Uterus (tissue), 4 donors: ENCODE measurements around the gene DTHD1. TPM values are rescaled to one million over a fixed set of nuclear protein-coding genes. Genes with fewer than 3 reads are reported as not detected.

Experiments used
- DNase-seq, 2 donors: peaks; one replicate each; pipeline ENCODE4 v3.0.0-alpha.2; 2019 to 2020
- H3K27ac ChIP-seq, 2 donors: fragments of 200-600 bp; sonication (generic); 1 replicate in 1 of 2; 2 replicates in 1 of 2; pipeline ENCODE4 v1.5.1; 2016 to 2018
- H3K27me3 ChIP-seq, 2 donors: fragments of 200-600 bp; sonication (generic); one replicate each; pipeline ENCODE4 v1.5.1; 2018 to 2019; ENCODE audit warnings: control low read depth in 1 of 2
- H3K36me3 ChIP-seq, 2 donors: fragments of 200-600 bp; sonication (generic); one replicate each; pipeline ENCODE4 v1.5.1; 2019; ENCODE audit warnings: control low read depth in 1 of 2
- H3K4me1 ChIP-seq, 2 donors: fragments of 200-600 bp; sonication (generic); one replicate each; pipeline ENCODE4 v1.5.1; 2018 to 2019; ENCODE audit warnings: control low read depth in 1 of 2
- H3K4me3 ChIP-seq, 2 donors: fragments of 200-600 bp; sonication (generic); 1 replicate in 1 of 2; 2 replicates in 1 of 2; pipeline ENCODE4 v1.5.1; 2018 to 2019; ENCODE audit warnings: mild to moderate bottlenecking in 1 of 2
- H3K9me3 ChIP-seq, 2 donors: fragments of 200-600 bp; sonication (generic); one replicate each; pipeline ENCODE4 v1.5.1; 2019; ENCODE audit warnings: control low read depth in 1 of 2
- POLR2A ChIP-seq, 2 donors: fragments of 450-650 bp; IDR thresholded peaks; one replicate each; pipeline ENCODE4 v1.6.1; 2016; ENCODE audit warnings: antibody characterized with exemption in 2 of 2, mild to moderate bottlenecking in 1 of 2, moderate library complexity in 1 of 2
- intact Hi-C: fragments of 100-400 bp; cut with DNase I; formaldehyde crosslinking; loops from one replicate; pipeline ENCODE4 v1.15.1; 2023; ENCODE audit warnings: low total_unique reads
- total RNA-seq, 4 donors: library from RNA; depleted of rRNA in 3 of 4; stranded (reverse); fragments of >200 nt in 3 of 4; gene quantifications; one replicate each; pipeline versions ENCODE4 v1.1.0 to v1.2.4, GENCODE V29; 2014 to 2023
- TF ChIP-seq, protein P1 (sequence below), 4 experiments: fragments of 200-600 bp in 2 of 4; fragments of 450-650 bp in 2 of 4; sonication (generic) in 2 of 4; IDR thresholded peaks; one replicate each; pipeline ENCODE4 v1.5.1; 2016 to 2019; ENCODE audit warnings: antibody characterized with exemption in 4 of 4, mild to moderate bottlenecking in 2 of 4, moderate library complexity in 1 of 4
- donor health status: DM: yes; HTN: yes; CAD: no.

The DTHD1 gene
- total RNA-seq, 4 donors from 2014 or later, result 1.0 to 2.5 (median 2.1) TPM

DNA sequence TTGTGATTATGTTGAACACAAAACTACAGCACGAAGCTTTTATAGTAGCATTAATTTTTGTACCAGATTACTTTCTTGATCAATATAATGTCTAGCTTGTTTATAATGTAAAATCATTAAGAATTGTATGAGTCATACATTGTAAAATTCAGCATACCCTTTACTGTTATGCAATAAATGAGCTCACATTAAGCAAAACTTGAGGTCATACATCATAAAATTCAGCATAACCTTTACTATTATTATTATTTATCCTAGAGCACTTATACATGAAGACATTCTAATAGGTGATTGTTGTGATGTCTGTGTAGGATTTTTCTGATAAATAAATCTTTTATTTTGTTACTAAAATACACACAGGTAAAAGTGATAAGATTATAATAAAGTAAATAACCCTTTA lies 49.4 kb downstream of the DTHD1 start:
- Histone ChIP-seq H3K9me3 (no peaks in the 10 kb centered on the region), H3K4me3 (no peak overlapping the region), H3K27ac (no peak overlapping the region), H3K4me1 (no peaks in the 10 kb centered on the region), H3K27me3 (no peaks in the 10 kb centered on the region), H3K36me3 (no peaks in the 10 kb centered on the region)
- no peak for DNase-seq
- no peak for TF ChIP-seq POLR2A (IDR thresholded peaks at IDR 0.05)
- TF ChIP-seq, protein P1, sequence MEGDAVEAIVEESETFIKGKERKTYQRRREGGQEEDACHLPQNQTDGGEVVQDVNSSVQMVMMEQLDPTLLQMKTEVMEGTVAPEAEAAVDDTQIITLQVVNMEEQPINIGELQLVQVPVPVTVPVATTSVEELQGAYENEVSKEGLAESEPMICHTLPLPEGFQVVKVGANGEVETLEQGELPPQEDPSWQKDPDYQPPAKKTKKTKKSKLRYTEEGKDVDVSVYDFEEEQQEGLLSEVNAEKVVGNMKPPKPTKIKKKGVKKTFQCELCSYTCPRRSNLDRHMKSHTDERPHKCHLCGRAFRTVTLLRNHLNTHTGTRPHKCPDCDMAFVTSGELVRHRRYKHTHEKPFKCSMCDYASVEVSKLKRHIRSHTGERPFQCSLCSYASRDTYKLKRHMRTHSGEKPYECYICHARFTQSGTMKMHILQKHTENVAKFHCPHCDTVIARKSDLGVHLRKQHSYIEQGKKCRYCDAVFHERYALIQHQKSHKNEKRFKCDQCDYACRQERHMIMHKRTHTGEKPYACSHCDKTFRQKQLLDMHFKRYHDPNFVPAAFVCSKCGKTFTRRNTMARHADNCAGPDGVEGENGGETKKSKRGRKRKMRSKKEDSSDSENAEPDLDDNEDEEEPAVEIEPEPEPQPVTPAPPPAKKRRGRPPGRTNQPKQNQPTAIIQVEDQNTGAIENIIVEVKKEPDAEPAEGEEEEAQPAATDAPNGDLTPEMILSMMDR (IDR thresholded peaks at IDR 0.05), result no peak
- intact Hi-C loops, result no loop called here

DNA sequence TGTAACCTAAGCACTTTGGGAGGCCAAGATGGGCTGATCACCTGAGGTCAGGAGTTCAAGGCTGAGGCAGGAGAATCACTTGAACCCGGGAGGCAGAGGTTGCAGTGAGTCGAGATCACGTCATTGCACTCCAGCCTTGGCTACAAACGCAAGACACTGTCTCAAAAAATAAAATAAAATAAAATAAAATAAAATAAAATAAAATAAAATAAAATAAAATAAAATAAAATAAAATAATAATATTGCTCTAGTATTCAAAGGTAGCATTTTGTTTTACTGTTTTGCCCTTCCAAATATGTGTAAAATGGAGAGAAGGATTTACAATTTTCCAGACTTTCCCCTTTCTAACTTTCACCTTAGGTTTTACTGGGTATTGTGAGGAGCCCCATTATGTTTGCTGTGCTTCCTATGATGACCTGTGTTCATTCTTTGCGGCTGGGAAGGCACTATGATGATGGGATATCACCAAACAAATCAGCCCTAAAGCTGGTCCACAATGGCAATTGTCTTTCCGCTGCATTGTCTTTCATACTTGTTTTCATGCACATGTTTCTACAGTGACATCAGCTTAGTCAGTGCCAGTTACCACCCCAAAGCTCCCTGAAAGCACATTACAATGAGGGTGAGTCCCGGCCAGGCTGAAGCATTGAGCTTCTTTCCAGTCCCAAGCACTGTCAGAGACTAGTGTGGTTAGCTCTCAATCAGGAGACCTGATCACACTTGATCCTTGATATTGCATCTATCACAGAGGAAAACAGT lies 50.8 kb downstream of the DTHD1 start:
- no peak for DNase-seq
- no peaks in the 10 kb centered on the region for H3K9me3 ChIP-seq
- intact Hi-C loops, result no loop called here
- H3K27me3 ChIP-seq, result no peaks in the 10 kb centered on the region
- no peak overlapping the region for H3K4me3 ChIP-seq
- TF ChIP-seq POLR2A (IDR thresholded peaks at IDR 0.05), result no peak
- TF ChIP-seq, protein P1 (IDR thresholded peaks at IDR 0.05), result no peak
- H3K4me1 ChIP-seq, result no peaks in the 10 kb centered on the region
- H3K36me3 ChIP-seq, result no peaks in the 10 kb centered on the region
- H3K27ac ChIP-seq, result no peak overlapping the region

DNA sequence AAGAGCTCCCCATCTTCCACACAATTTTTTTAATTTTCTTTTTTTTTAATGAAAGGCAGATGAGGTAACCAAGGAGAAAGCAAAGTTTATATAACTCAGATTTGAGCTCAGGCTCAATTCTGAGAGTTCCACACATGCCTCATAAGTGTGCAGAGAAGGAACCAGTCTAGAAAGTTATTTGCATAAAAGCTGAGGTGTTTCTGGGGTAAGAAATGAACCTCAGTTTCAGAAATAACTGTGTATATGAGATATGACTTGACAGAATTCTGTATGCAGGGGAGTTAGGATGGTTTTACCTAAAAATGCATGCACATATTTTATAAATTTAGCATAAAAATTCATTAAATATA lies 51.3 kb downstream of the DTHD1 start:
- no peak for TF ChIP-seq POLR2A (IDR thresholded peaks at IDR 0.05)
- TF ChIP-seq, protein P1 (IDR thresholded peaks at IDR 0.05), result no peak
- intact Hi-C loops, result no loop called here
- DNase-seq, result no peak
- H3K4me1 ChIP-seq, result no peaks in the 10 kb centered on the region
- H3K27me3 ChIP-seq, result no peaks in the 10 kb centered on the region
- no peak overlapping the region for H3K4me3 ChIP-seq
- H3K27ac ChIP-seq, result no peak overlapping the region
- H3K36me3 ChIP-seq, result no peaks in the 10 kb centered on the region
- H3K9me3 ChIP-seq, result no peaks in the 10 kb centered on the region

DNA sequence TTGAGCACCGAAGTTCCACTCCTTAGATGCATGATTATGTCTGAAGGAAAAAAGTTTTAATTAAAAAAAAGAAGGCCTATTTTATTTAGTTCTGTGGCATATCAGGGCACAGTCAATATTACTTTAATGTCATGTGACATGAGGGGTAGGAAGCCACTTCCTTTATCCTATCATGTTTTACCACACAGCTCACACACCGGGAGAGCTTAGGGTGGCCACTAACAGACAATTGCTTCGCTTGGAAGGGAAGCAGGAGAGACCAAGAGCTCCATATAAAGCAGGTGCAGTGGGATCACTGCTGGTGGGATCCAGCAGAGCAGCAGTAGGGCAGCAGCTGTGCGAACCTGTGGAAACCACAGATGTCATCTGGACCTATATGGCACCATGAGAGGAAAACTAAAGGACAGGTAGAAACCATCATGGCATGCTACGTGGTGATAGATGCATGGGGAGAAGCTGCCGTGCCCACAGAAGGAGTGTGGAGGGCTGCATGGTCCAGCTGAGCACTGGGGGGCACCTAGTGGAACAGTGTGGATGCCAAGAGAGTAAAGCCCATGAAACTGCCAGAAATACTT lies 52.0 kb downstream of the DTHD1 start:
- Histone ChIP-seq H3K27ac (no peak overlapping the region), H3K36me3 (no peaks in the 10 kb centered on the region), H3K9me3 (no peaks in the 10 kb centered on the region), H3K4me3 (no peak overlapping the region), H3K4me1 (no peaks in the 10 kb centered on the region), H3K27me3 (no peaks in the 10 kb centered on the region)
- no peak for DNase-seq
- intact Hi-C loops, result no loop called here
- TF ChIP-seq, protein P1 (IDR thresholded peaks at IDR 0.05), result no peak
- TF ChIP-seq POLR2A (IDR thresholded peaks at IDR 0.05), result no peak

DNA sequence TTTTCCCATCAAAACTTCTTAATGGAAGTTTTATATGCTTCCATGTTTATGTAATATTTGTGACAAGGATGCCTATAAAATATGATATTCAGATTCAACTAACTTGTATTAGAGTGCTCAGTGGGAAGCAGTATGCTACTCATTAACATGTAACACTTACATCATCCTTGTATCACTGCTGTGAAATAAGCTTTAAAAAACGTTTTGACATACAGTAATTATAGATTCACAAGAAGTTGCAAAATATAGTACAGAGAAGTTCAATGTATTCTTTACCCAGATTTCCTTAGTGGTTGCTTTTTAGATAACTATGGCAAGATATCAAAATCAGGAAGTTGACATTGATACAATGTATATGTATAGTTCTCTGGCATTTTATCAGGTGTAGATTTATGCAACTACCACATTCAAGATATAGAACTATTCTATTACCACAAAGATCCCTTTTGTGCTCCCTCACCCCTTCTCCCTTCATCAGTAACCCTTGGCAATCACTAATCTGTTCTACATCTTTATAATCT lies 56.3 kb downstream of the DTHD1 start:
- Histone ChIP-seq H3K4me1 (no peaks in the 10 kb centered on the region), H3K9me3 (no peaks in the 10 kb centered on the region), H3K36me3 (no peaks in the 10 kb centered on the region), H3K27me3 (no peaks in the 10 kb centered on the region), H3K4me3 (no peak overlapping the region), H3K27ac (no peak overlapping the region)
- intact Hi-C loops, result no loop called here
- no peak for DNase-seq
- TF ChIP-seq, protein P1 (IDR thresholded peaks at IDR 0.05), result no peak
- TF ChIP-seq POLR2A (IDR thresholded peaks at IDR 0.05), result no peak
